GM19372 (cell line): Measurements from ENCODE around the gene F8.

Experiments
- ATAC-seq: cut with Tn5 transposase; IDR thresholded peaks from one replicate; pipeline ENCODE4 v1.9.1; 2021; ENCODE audit warnings: mild to moderate bottlenecking, low read depth, moderate library complexity; ENCODE audit not compliant: unreplicated experiment

The F8 gene

GRCh38 chrX:154795016-154795415, 227.5 kb downstream of the F8 start:
- ATAC-seq: no peak

- ATAC-seq: no peak
These were observed 229.3 kb downstream of the F8 start for GRCh38 chrX:154793084-154793795.

- no peak for ATAC-seq
These were observed 230.6 kb downstream of the F8 start for GRCh38 chrX:154791939-154792338.

- no peak for ATAC-seq
These were observed 231.1 kb downstream of the F8 start for GRCh38 chrX:154791467-154791866.
